HG03469 (cell line): Measurements from ENCODE around the gene TMEM150B.

Experiments used
- ATAC-seq: cut with Tn5 transposase; IDR thresholded peaks from one replicate; pipeline ENCODE4 v1.9.1; 2021; ENCODE audit warnings: mild to moderate bottlenecking, moderate library complexity, moderate number of reproducible peaks; ENCODE audit not compliant: unreplicated experiment

TMEM150B gene

DNA sequence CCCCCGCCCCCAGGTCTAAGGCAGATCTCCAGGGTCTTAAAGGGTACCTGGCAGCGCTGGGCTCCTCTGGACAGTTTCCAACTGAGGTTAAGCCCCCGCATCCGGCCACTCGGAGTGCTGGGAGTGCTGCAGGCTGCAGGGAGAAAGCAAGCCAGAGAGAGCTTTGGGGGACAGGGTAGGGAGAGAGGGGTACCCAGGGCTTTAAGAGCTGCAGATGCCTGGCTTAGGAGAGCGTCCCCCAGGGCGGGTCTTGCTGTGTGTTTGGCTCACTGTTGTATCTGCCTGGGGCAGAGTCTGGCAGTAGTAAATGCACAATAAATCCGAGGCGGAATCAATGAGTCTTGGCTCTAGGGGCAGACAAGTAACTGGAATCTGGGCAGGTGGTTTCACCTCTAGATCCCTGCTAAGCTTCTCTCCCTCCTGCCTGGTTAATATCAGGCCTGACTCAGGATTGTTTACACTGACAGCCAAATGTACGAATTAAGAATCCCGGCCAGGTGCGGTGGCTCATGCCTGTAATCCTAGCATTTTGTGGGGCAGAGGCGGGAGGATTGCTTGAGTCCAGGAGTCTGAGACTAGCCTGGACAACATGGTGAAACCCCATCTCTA is 30.2 kb upstream of the TMEM150B start:
- ATAC-seq = no peak

GRCh38 chr19:55354698-55355212 is 29.6 kb upstream of the TMEM150B start, which contains the start of gene COX6B2:
COX6B2 (minus strand) TSS chr19:55354719; CDS start chr19:55354521, 198 bp downstream.
- no peak for ATAC-seq

DNA sequence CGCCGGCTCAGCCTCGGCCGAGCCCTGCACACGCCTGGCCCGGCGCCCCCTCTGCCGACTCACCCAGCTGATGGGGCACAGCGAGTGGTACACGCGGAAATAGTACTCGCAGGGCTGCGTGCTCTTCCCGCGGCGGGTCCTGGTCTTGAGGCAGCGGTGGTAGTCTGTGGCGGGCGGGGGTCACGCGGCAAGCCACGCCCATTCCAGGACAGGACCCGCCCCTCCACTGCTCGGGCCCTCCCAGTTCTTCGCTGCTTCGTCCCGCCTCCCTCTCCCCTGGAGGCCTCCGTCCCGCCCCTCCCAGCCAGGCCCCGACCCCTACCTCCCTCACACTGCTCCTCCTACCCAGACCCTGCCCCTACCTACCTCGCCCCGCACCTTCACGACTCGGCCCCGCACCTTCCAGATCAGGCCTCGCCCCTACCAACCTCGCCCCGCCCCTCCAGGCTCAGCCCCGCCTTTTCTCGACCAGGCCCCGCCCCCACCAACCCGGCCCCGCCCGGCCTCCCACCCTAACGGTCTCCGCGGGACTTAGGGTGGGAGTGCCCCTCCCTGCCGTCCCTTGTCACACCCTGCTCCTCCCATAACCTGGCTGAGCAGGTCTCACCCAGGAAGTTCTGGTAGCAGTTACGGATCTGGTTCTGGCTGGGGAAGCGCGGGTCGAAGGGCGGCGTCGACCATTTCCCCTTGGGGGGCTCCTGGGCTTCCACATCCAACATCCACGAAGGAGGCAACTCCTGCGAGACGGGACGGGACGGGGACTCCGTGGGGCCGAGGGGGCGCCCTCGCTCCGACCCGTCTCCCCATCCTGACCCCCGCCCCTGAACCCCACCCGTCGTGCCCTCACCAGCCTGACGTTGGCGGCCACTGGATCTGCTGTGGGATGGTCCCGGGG is 28.9 kb upstream of the TMEM150B start:
- no peak for ATAC-seq

DNA sequence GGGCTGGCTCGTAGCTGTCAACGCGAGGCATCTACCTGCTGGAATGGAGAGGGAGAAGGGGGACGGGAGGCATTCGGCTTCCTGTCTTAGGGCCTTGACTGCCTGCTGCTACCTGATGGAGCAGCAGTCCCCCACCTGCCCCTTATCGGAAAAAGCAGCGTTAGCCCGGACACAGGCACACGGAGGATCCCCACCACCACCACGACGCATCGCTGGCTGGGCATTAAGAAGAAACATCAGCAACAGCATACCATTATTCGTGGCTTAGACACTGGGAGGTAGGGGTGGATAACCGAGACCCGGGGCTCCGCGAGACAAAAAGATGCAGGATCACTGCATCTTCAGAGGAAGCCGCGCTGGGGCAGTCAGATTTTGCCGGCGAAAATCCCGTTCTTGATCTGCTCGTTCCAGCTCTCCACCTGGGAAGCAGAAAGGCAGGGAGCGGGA is 28.2 kb upstream of the TMEM150B start:
- no peak for ATAC-seq

DNA sequence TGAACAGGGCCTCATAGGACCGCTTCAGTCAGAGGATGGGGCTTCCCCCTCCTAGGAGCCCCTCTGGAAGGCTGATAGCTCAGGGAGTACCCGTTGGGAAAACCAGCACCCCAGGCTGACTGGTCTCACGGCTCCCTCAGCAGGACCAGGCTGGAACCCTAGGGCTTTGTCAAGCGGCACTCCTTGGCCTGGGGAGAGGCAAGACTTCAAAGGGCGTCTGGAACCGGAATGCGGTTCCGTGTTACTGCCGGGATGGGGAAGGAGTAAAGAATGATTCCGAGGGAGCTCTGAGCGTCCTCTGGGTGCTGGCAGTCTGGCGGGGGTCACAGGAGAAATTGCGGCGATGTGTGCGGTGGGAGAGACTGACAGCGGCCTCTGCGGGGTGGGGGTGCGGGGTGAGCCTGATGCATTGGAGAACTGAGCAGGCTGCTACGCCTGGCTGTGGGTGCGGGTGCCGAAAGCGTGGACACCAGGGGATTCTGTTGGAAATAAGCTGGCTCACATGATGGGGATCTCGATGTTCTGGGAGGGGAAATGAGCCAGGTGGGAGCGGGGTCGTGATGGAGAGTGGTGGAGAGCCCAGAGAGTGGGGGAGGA is 27.5 kb upstream of the TMEM150B start:
- ATAC-seq = no peak

DNA sequence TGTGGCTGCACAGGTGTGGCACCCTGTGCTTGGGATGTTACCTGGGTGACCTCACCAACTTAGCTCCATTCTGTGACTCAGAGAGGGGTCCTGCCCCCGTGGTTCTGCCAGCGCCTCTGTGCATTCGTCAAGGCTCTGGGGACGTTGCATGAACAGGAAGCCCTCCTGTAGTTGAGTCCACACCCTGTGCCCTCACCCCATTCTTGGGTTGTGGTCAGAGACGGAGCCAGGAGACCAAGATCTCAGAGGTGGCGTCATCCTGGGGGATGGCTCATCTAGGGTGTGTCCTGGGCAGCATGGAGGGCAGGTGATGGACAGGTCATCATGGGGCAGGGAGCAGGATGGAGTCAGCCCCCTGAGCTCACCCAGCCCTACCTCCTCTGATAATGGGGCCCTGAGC is 26.9 kb upstream of the TMEM150B start:
- no peak for ATAC-seq

DNA sequence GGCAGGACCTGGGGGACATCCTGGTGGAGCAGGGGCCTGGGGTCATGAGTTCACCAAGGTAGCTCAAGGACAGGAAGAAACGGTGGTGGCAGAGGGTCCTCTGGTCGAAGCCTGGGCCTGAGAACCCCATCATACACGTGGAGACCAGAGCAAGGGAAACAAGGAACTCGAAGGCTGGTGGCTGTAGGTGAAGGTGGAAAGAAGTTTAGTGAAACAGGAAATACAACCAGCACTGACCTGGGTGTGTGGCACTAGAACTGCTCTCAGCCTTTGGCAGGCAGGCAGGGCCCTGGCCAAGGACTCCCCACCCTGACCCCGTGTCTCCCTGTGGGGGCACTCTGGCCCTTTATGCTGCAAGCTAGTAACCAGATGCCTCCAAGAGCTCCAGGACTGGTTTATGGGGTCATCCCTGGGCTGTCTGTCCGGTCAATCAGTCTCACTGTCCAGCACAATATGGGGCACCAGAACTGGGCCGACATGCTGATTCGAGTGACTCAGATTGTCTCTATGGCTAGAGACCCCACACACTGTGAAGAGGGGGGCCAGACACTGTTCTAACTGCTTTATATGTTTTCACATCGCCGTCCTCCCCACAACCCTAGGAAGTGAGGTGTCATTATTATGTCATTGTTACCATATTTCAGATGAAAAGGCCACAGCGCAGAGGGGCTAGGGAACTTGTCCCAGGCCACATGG is 25.6 kb upstream of the TMEM150B start:
- no peak for ATAC-seq

DNA sequence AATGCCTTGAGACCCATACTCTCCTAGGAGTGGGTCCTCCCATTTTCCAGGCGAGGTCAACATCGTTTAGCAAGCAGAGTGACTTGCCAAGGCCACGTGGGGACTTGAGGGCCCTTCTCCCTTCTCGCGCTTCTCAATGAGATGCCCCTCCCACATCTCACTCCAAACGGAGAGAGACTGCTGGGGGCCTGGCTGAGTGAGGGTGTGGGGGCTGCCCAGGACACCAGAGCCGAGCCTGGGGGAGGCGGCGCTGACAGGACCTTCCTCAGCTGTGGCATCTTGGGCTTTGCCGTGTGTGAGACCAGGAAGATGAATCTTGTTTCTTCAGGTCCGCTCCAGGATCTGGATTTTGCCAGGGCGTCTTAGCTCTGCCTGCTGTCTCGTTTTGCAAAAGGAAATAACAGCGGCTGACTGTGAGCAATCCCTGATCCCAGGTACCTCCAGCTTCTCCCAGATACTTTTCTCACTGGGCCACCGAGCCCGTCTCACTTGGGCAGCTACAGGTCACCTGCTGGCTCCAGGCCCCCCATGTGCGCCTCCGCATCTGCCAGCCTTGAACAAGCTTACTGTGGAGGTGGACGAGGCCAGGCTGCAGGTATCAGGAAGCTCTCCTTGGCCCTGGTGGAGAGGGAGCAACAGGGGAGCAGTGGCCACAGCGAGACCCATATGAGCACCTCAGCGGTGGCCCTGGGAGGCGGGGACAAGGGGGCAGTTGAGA is 23.3 kb upstream of the TMEM150B start:
- no peak for ATAC-seq

GRCh38 chr19:55347442-55348009 is 22.4 kb upstream of the TMEM150B start:
- no peak for ATAC-seq

DNA sequence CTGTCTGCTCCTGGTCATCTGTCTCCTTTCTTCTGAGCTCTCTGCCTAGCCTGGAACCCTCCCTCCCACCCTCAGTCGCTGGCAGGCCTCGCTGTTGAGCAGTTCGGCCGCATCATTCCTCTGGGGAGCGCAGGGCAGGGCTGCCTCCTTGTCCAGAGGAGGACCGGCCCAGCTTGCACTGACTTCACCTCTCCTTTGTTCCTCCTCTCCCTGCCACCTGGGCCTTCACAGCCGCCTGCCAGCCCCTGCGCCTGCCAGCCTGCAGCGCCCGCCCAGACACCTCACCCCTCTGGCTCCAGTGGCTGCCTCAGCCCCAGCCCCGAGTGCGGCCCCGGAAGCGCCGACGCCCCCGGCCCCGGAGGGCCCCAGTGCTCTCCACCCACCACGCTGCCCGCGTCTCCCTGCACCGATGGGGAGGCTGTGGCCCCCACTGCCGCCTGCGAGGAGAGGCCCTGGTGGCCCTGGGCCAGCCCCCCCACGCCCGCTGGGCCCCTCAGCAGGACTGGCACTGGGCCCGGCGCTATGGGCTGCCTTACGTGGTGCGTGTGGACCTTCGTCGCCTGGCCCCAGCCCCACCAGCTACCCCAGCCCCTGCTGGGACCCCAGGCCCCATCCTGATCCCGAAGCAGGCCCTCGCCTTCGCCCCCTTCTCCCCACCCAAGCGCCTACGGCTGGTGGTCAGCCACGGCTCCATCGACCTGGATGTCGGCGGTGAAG is 21.7 kb upstream of the TMEM150B start:
- no peak for ATAC-seq

- ATAC-seq = no peak
Observed at GRCh38 chr19:55345818-55346724, 20.9 kb upstream of the TMEM150B start.

DNA sequence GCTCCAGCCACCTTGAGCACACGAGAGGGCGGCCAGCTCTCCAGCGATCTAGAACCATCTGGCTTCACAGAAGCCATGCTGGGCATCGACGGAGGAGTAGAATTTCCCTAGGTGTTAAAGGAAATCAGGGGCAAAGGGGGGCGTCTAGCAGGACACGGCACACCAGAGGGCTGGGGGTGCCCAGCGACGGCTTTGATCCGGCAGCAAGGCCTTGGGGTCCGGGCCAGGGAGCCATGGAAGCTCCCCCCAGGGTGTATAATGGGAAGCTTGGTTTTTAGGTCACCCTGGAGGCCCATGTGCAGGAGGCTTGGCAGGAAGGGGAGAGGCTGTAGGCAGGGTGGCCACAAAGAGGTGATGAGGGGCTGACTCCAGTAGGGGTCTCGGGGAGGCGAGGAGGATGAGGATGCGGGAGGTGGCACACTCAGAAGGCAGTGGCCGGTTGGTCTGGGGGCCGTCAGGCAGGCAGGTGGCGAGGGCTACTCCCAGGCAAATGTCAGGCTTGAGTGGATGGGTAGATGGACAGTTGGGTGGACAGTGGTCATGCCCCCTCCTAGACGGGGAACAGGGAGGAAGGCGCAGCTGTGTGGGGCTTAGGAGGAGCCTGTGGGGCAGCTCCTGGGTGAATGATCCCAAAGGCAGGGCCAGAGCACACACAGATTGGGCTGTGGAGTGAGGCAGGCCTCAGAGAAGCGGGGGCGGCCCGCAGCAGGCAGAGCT is 20.1 kb upstream of the TMEM150B start:
- ATAC-seq = no peak

- no peak for ATAC-seq
Observed at GRCh38 chr19:55344444-55344843, 19.3 kb upstream of the TMEM150B start.

- ATAC-seq = no peak
Observed at GRCh38 chr19:55341595-55342531, 16.7 kb upstream of the TMEM150B start.

DNA sequence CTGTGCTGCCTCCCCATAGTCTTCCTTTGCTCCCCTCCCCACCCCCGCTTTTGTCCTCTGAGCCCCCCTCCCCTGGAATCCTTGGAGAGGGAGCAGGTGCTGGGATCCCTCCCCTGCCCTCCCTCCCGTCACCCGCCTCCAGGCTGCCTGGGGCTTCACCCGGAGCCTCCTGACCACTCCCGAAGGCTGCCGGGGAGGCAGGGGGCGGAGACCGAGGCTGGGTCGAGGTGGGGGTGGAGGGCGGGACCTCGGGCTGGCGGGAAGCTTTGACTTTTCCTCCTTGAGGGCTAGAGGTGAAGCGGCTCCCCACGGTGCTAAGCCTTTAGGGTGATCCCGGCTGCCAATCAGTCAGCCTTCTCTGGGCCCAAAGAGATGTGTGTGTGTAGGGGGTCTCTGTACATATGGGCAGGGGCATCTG is 16.0 kb upstream of the TMEM150B start:
- no peak for ATAC-seq

GRCh38 chr19:55340784-55341147 is 15.6 kb upstream of the TMEM150B start:
- ATAC-seq = no peak
